NCI-H446 (cell line): Measurements from ENCODE around the gene FOXC1.

ENCODE experiments used
- DNase-seq, 2 experiments: peaks; one replicate each; lab custom pipeline; 2025; lab: John Stamatoyannopoulos, UW

The FOXC1 gene

GRCh38 chr6:1612299-1612973 is 2.7 kb downstream of the FOXC1 start:
- DNase-seq: no peak

DNA sequence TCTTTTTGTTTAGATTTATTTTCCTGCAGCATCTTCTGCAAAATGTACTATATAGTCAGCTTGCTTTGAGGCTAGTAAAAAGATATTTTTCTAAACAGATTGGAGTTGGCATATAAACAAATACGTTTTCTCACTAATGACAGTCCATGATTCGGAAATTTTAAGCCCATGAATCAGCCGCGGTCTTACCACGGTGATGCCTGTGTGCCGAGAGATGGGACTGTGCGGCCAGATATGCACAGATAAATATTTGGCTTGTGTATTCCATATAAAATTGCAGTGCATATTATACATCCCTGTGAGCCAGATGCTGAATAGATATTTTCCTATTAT is 3.2 kb downstream of the FOXC1 start:
- no peak for DNase-seq

DNA sequence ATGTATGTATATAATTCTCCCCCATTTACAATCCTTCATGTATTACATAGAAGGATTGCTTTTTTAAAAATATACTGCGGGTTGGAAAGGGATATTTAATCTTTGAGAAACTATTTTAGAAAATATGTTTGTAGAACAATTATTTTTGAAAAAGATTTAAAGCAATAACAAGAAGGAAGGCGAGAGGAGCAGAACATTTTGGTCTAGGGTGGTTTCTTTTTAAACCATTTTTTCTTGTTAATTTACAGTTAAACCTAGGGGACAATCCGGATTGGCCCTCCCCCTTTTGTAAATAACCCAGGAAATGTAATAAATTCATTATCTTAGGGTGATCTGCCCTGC is 3.6 kb downstream of the FOXC1 start:
- DNase-seq: no peak

- DNase-seq: no peak
Measured at GRCh38 chr6:1613688-1614447, 4.2 kb downstream of the FOXC1 start.

- DNase-seq: no peak
Measured at GRCh38 chr6:1614448-1615150, 4.9 kb downstream of the FOXC1 start.

GRCh38 chr6:1615151-1615852 is 5.6 kb downstream of the FOXC1 start:
- DNase-seq: no peak

- DNase-seq: no peak
Measured at GRCh38 chr6:1615853-1616420, 6.2 kb downstream of the FOXC1 start.

DNA sequence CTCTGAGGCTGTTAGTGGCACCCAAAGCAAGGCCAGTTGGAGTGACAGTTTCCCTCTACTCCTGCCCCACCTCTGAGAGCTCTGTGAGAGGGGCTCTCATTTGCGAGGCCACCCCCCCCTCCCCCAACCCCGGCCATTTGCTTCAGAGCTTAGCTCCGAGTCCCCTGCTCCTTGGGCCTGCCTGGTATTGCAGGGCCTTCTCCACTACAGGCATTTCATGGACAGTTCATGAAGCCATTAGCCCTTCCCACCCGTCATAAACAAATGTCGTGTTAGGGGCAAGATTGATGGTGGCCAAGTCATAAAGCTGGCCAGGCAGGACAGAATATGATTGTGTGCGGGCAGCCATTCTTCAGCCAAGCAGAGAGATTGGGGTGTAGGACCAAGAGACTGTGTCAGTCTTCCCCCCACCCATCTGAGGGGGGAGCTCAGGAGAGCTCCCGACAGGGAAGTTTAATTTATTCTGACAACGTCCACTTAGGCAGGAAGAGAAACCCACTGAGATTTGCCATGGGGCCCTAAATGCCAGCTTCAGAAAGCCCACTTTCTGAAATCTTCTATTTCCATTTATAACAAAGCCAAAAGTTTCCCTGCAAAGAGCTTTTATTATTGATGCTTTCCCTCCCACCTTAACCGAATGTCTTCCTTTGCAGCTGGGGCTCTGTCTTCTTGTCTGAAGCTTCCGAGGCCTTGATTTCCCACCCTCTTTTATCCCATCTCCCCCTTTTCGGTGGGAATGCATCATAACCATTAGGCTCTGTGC is 7.2 kb downstream of the FOXC1 start:
- DNase-seq: no peak

DNA sequence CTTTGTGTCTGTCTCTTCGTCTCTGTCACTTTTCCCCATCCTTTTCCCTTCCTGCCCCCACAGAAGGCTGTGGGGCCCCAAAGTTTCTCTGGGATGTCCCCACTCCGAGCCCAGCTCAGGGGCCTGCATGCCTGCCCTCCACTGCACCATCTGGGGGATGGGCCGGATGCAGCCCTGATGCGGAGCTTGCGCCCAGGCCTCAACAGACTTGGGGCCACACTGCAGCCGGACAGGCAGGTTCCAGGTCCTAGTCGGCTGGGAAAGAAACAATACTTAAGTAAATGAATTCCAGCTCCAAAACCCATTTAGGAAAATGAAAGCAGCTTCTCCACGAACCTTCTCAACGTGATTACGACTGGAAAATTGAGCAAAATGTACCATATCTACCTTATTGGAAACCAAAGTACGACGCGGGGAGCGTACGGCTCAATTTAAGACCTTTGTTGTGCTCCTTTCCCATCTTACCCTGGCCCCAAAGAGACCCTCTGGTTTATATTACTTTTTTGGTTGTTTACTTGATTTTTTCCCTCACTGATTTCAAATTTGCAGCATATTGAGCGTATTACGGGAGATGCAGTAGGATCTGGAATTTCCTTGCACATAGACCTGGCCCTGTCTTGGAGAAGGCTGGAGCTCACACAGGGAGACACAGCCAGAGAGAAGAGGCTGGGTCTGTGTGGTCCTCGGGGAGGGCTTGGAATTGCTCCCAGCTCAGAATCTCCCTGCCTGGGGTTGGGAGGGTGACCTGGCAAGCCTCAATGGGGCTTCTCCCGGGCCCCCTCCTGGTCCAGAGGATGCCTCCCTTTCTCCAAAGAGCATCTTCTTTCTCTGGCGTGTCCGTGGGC is 8.0 kb downstream of the FOXC1 start:
- DNase-seq: no peak

DNA sequence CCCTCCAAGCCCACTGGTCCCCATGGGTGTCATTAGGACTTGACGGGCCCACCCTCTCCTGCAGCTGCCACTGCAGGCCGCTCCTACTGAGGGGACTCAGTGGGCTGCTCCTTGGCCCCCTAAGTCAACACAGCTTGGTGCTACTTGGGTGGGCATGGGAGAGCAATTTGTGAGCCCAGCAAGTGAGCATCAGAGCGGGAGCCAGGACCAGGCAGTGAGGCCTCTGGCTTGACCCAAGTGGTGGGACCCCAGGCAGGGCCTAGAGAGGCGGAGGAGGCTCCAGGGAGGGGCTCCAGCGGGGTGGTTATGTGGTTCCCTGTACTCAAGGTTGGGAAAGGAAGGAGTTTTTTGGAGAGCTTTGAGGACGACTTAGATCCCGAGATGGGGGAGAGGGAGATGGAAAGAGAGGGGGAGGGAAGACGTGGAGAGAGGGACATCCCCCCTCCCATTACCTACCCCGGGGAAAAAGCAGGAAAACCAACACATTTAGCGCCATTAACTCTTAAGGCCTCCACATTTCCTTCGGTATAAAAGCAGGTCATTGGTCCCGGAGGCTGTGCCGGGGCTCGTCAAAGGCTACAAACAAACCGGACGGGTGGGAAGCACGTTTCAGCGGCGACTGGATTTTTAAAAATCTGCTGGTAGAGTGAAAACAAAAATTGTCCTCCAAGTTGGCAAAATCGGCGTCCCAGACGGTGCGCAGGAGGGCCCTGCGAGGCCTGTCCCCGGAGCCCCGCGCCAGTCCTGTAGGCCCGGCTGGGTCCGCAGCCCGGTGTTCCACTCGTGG is 8.8 kb downstream of the FOXC1 start:
- DNase-seq: no peak

- no peak for DNase-seq
Measured at GRCh38 chr6:1619098-1619672, 9.5 kb downstream of the FOXC1 start.

DNA sequence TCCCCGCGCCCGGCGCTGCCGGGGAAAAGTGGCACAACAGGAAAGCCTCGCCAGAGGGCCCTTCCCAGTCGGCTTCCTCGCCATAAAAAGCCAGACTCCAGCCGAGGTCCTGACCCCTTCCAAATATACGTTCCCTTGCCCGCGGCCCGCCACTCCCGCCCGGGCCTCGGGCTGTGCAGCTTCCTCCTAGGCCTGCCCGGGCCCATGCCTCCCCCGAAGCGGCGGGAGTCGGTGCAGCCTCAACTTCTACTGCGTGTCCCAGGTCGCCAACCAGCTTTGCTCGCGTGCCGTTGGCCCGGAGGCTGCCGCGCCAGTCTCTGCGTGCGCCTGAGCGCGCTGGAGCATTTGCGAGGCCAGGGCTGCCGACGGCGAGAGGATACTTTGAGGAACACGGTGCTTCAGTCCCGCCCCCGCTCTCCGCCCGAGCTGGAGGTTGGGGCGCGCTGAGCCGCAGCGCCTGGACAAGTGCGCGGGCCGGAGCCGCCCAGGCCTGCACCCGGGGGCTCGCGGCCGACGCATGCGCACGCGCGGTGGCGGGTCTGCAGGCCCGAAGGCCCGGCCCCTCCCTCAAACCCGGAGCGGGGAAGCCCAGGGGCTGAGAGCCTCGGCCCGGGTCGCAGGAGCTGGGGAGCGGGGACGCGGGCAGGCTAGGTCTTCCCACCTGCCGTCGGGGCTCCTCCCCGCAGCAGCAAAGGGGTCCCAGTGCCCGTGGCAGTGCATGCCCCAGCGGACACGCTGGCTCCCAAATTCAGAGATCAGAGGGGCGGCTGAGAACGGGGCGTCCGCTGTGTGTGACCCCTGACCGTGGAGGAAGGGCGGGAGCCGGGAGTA is 10.2 kb downstream of the FOXC1 start:
- DNase-seq: no peak

DNA sequence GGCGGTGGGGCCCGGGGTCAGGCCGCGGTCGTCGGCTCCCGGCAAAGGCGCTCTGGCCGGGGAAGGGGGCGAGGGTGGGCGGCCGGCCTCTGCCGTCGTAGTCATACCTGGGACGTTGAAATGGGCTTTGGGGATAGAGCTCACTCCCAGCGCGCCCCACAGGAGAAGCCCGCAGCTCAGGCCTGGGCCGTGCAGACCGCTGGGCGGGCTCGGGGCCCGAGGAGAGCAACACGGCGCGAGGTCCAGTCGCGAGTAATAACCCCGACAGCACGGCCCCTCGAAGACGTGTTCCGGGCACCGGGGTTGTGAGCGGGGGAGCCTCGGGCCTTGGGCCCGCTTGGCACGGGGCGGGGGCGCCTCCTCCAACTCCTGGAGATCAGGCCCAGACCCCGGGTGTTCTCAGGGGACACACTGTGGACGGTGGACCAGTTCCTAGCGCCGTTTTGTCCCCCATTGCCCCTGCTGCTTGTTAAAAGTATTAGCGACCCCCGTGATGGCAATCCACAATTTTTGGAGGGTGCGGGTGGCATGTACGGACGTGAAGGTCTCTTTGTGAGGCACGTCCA is 10.9 kb downstream of the FOXC1 start:
- DNase-seq: no peak

DNA sequence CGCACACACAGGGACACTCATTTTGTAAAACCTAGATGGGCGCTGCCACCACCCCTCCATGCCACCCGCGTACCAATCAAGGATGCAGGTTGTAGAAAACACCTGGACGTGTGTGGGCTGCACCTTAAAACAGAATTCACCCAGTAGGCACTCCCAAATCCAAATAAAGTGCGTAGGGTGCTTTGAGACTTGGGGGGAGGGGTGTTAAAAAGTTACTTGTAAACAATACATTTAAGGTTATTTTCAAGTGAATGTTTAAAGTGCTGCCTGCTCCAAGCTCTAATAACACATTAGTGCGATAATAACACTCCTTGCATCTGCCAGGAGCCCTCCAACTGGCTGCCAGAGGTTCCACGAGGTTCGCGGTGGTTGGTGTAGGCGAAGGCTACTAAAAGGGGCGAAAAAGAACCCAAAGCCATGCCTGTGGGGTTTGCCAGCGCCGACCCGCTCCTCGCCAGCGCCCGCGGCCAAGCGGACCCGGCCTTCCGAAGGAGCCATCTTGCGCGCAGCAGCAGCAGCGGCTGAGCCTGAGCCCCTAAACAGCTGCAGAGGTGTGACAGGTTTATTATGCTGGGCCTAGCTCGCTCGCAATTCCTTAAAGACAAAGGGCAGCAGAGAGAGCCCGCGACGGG is 11.5 kb downstream of the FOXC1 start:
- DNase-seq: no peak

DNA sequence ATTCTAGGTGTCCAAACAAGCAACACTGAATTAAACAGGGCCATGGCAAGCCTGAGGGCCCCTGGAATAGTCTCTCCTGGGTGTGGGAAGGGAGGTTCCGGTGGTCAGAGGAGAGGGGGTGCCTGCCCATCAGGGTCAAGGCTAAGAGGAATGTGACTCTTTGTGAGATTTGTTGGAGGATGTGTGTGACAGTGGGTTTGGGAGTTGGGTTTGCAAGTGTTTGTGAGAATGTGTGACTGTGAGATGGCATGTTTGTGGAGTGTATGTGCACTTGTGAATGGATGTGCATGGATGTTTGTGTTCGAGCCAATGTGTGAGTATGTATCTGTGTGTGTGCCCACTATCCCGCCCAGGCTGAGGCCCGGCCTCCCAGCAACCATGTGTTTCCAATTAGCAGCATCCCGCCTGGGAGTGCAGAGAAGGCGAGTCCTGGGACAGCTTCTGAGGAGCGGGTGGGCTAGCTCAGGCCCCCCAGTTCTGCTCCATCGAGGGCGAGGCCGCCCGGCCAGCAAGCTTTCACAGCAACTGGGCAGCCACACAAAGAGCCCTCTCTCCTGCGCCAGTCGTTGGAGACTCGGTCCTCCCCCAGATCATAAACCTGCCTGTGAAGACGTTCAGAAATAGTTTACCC is 12.6 kb downstream of the FOXC1 start:
- DNase-seq: no peak

GRCh38 chr6:1622851-1623768 is 13.4 kb downstream of the FOXC1 start:
- DNase-seq: no peak
